Motor neuron (in vitro differentiated cells): ENCODE results near the gene CNBD2. TPM values are rescaled to one million over a fixed set of nuclear protein-coding genes. Genes with fewer than 3 reads are reported as not detected.
A peak's percentile ranks its signal among the peaks of the same experiment; 100 is the strongest.
"Not testable (repeated sequence)": the region's sequence is repeated elsewhere in the genome, so short reads cannot be mapped to it uniquely, and the experiment has no call there.

Source experiments
- ATAC-seq, 8 experiments: fragments of 200-7000 bp; cut with Tn5 transposase; replicated peaks in 6 of 8; 2 replicates each; pipeline ENCODE4 v1.8.0; 2021; ENCODE audit warnings: mild to moderate bottlenecking in 8 of 8, moderate library complexity in 8 of 8
- H3K27ac ChIP-seq, 2 donors: fragments of 250-450 bp; sonication (Bioruptor Pico); 2 replicates each; pipeline ENCODE4 v1.9.0; 2021; ENCODE audit warnings: antibody characterized with exemption in 2 of 2, mild to moderate bottlenecking in 2 of 2, moderate library complexity in 1 of 2
- H3K4me1 ChIP-seq, 2 donors: fragments of 250-450 bp; sonication (Bioruptor Pico); replicated peaks in 1 of 2; 2 replicates each; pipeline ENCODE4 v1.6.1; 2021; ENCODE audit warnings: antibody characterized with exemption in 2 of 2, mild to moderate bottlenecking in 2 of 2, moderate library complexity in 1 of 2
- H3K4me3 ChIP-seq, 5 donors: fragments of 250-450 bp; sonication (Bioruptor Pico); 2 replicates each; pipeline ENCODE4 v1.9.0; 2021; ENCODE audit warnings: antibody characterized with exemption in 5 of 5, mild to moderate bottlenecking in 5 of 5, moderate library complexity in 4 of 5
- WGBS, 10 experiments: fragments of 450-650 bp; shearing (Covaris generic); methylation state at CpG; one replicate each; pipeline ENCODE4 v1.0.0; 2022; 5-methylcytosine and 5-hydroxymethylcytosine counted together
- in situ Hi-C, 9 experiments: fragments of 400-800 bp; cut with MboI; loops; one replicate each; pipeline ENCODE4 v1.15.0; 2021; ENCODE audit warnings: low sequenced_read_pairs in 9 of 9, low pct_unique_long_range_greater_than_20kb in 2 of 9; ENCODE audit not compliant: unreplicated experiment in 9 of 9
- total RNA-seq, 8 experiments: library from RNA; unstranded; fragments of 300-600 nt; gene quantifications; 2 replicates each; pipeline versions ENCODE4 v1.2.3 to v1.2.4, GENCODE V29; 2022

CNBD2 gene
- total RNA-seq, 8 experiments from 2014 or later: 2.2 to 8.4 (median 3.8) TPM

GRCh38 chr20:36036688-36037087, 68.3 kb downstream of the CNBD2 start:
- Histone ChIP-seq H3K27ac (no peak overlapping the region), H3K4me1 (no peaks in the 10 kb centered on the region), H3K4me3 (no peak overlapping the region)
- in situ Hi-C loops: no loop called here
- 50 to 100% (median 72%) methylated on average over 1 to 3 of the region's 3 CpGs; no CpG with 5 or more reads in 4 of the 10 experiments for WGBS, 10 experiments
- ATAC-seq: no peak

GRCh38 chr20:36040571-36040970, 72.2 kb downstream of the CNBD2 start:
- ATAC-seq: no peak
- H3K4me3 ChIP-seq: no peak overlapping the region
- H3K4me1 ChIP-seq: no peaks in the 10 kb centered on the region
- H3K27ac ChIP-seq: no peak overlapping the region
- WGBS, 10 experiments: 73 to 100% (median 90%) methylated on average over 1 to 5 of the region's 5 CpGs; no CpG with 5 or more reads in 1 of the 10 experiments
- in situ Hi-C loops: no loop called here

- 33 to 100% (median 96%) methylated on average over 1 to 3 of the region's 3 CpGs; no CpG with 5 or more reads in 3 of the 10 experiments for WGBS, 10 experiments
- peak in 4 of 8 experiments; percentile 8 to 52 (median 14) for ATAC-seq
- in situ Hi-C loops: no loop called here
- no peak overlapping the region for H3K27ac ChIP-seq
- H3K4me1 ChIP-seq: peaks cover 0 to 4% of the 10 kb centered on the region in 2 donors
- no peak overlapping the region for H3K4me3 ChIP-seq
These were observed 75.1 kb downstream of the CNBD2 start for GRCh38 chr20:36043441-36043840.

GRCh38 chr20:36043892-36044515, 75.6 kb downstream of the CNBD2 start:
- in situ Hi-C loops: no loop called here
- ATAC-seq: peak in 7 of 8 experiments; percentile 11 to 41 (median 37)
- 58 to 100% (median 90%) methylated on average over 1 to 7 of the region's 10 CpGs; no CpG with 5 or more reads in 3 of the 10 experiments for WGBS, 10 experiments
- Histone ChIP-seq H3K4me1 (peaks cover 0 to 4% of the 10 kb centered on the region in 2 donors), H3K27ac (no peak overlapping the region), H3K4me3 (no peak overlapping the region)

- 40 to 100% (median 86%) methylated on average over 1 to 2 of the region's 2 CpGs; no CpG with 5 or more reads in 3 of the 10 experiments for WGBS, 10 experiments
- peak in 3 of 8 experiments; percentile 9 to 33 (median 11) for ATAC-seq
- no peak overlapping the region for H3K27ac ChIP-seq
- peaks cover 0 to 4% of the 10 kb centered on the region in 2 donors for H3K4me1 ChIP-seq
- in situ Hi-C loops: no loop called here
- no peak overlapping the region for H3K4me3 ChIP-seq
These were observed 77.0 kb downstream of the CNBD2 start for GRCh38 chr20:36045373-36045714.

GRCh38 chr20:36046073-36046798, 77.8 kb downstream of the CNBD2 start:
- in situ Hi-C loops, H3K4me3 ChIP-seq, H3K27ac ChIP-seq, H3K4me1 ChIP-seq, ATAC-seq: not testable (repeated sequence)
- WGBS, 10 experiments: 42 to 100% (median 76%) methylated on average over 1 to 4 of the region's 4 CpGs; no CpG with 5 or more reads in 6 of the 10 experiments

- WGBS, 10 experiments: no CpG with 5 or more reads among the region's 2 CpGs
- Histone ChIP-seq H3K4me3 (peak overlapping the region; percentile 35 to 99 (median 94)), H3K4me1 (peaks cover 6 to 11% of the 10 kb centered on the region in 2 donors)
- H3K27ac ChIP-seq, ATAC-seq, in situ Hi-C loops: not testable (repeated sequence)
These were observed 81.0 kb downstream of the CNBD2 start for GRCh38 chr20:36049408-36049807.

- H3K4me3 ChIP-seq: peak overlapping the region; percentile 71 to 99 (median 94)
- in situ Hi-C loops: no loop called here
- peak; percentile 96 to 98 (median 98) for ATAC-seq
- peak overlapping the region; percentile 91 to 99 for H3K27ac ChIP-seq
- peaks cover 6 to 11% of the 10 kb centered on the region in 2 donors for H3K4me1 ChIP-seq
- whole genome bisulfite sequencing, 10 experiments: 0 to 21% (median 5%) methylated on average over 2 to 8 of the region's 75 CpGs; no CpG with 5 or more reads in 2 of the 10 experiments
These were observed 82.3 kb downstream of the CNBD2 start for GRCh38 chr20:36050436-36051317.

- Histone ChIP-seq H3K4me1 (peaks cover 6 to 11% of the 10 kb centered on the region in 2 donors), H3K4me3 (peak overlapping the region; percentile 71 to 99 (median 94)), H3K27ac (peak overlapping the region; percentile 74 to 99)
- WGBS, 10 experiments: 59 to 91% (median 85%) methylated on average over 1 to 12 of the region's 13 CpGs
- peak in 2 of 8 experiments; percentile 11 to 13 for ATAC-seq
- in situ Hi-C loops: no loop called here
These were observed 83.1 kb downstream of the CNBD2 start for GRCh38 chr20:36051318-36052116.

GRCh38 chr20:36052117-36052513, 83.7 kb downstream of the CNBD2 start:
- in situ Hi-C loops: no loop called here
- no peak for ATAC-seq
- 60 to 100% (median 88%) methylated on average over 1 to 5 of the region's 6 CpGs; no CpG with 5 or more reads in 4 of the 10 experiments for WGBS, 10 experiments
- no peak overlapping the region for H3K4me3 ChIP-seq
- H3K27ac ChIP-seq: no peak overlapping the region
- peaks cover 6 to 11% of the 10 kb centered on the region in 2 donors for H3K4me1 ChIP-seq

- in situ Hi-C loops, H3K4me3 ChIP-seq, H3K27ac ChIP-seq, H3K4me1 ChIP-seq: not testable (repeated sequence)
- WGBS, 10 experiments: 33 to 100% (median 86%) methylated on average over 1 to 8 of the region's 9 CpGs; no CpG with 5 or more reads in 2 of the 10 experiments
- ATAC-seq: peak in 1 of 8 experiments; percentile 4
These were observed 85.6 kb downstream of the CNBD2 start for GRCh38 chr20:36053863-36054518.

GRCh38 chr20:36055145-36055544, 86.8 kb downstream of the CNBD2 start:
- peaks cover 6% of the 10 kb centered on the region in 2 donors for H3K4me1 ChIP-seq
- 11 to 66% (median 41%) methylated on average over 2 to 4 of the region's 4 CpGs; no CpG with 5 or more reads in 1 of the 10 experiments for WGBS, 10 experiments
- in situ Hi-C loops: no loop called here

More at GRCh38 chr20:36055145-36055544, 86.8 kb downstream of the CNBD2 start:
- no peak overlapping the region for H3K4me3 ChIP-seq
- no peak overlapping the region for H3K27ac ChIP-seq
- ATAC-seq: no peak
